Endothelial cell of umbilical vein (primary cell): ENCODE measurements around the gene ITGA7. TPM values are rescaled to one million over a fixed set of nuclear protein-coding genes. Genes with fewer than 3 reads are reported as not detected.

Experiments
- BruUV-seq: library from RNA; stranded (reverse); fragments of 400-500 nt; replicated peaks from 2 replicates; lab custom pipeline; 2021; lab: Mats Ljungman, UMichigan
- CTCF ChIA-PET: fragments of 300-600, 350-600 bp; sonication (Branson Sonifier 250); formaldehyde crosslinking; loops from one replicate; lab custom pipeline; 2021; ENCODE audit warnings: antibody characterized with exemption, inconsistent platforms; lab: Charles Lee
- POLR2A ChIA-PET: fragments of 300-600, 350-600 bp; sonication (Branson Sonifier 250); formaldehyde crosslinking; loops from one replicate; lab custom pipeline; 2021; ENCODE audit warnings: antibody characterized with exemption, inconsistent platforms; lab: Charles Lee
- DNase-seq: peaks from one replicate; pipeline ENCODE4 v3.0.0-alpha.2; 2011; ENCODE audit warnings: low read depth, low spot score
- FAIRE-seq: peaks from 2 replicates; lab custom pipeline; 2011; peaks lifted over from hg19 to GRCh38; lab: Jason Lieb, UNC
- H2AFZ ChIP-seq: 2 replicates; pipeline ENCODE4 v1.6.0; 2012; ENCODE audit warnings: low read depth, low read length, control low read depth, inconsistent platforms
- H3K27ac ChIP-seq: 2 replicates; pipeline ENCODE4 v1.5.1; 2011; ENCODE audit warnings: low read depth, mild to moderate bottlenecking, control low read depth, low read length, moderate library complexity; ENCODE audit not compliant: insufficient read depth
- H3K27me3 ChIP-seq, 2 experiments: 2 replicates each; pipeline versions ENCODE4 v1.6.0 to v1.6.1; 2011; ENCODE audit warnings: low read length in 2 of 2, mixed read lengths in 1 of 2; ENCODE audit not compliant: control insufficient read depth in 2 of 2, insufficient read depth in 2 of 2
- H3K36me3 ChIP-seq, 2 experiments: 2 replicates in 1 of 2; 3 replicates in 1 of 2; pipeline ENCODE4 v1.5.1; 2011; ENCODE audit warnings: low read length in 2 of 2, mild to moderate bottlenecking in 1 of 2, moderate library complexity in 1 of 2; ENCODE audit not compliant: control insufficient read depth in 2 of 2, insufficient read depth in 2 of 2; ENCODE audit errors: extremely low read depth in 1 of 2
- H3K4me1 ChIP-seq: 3 replicates; pipeline ENCODE4 v1.5.1; 2011; ENCODE audit warnings: mild to moderate bottlenecking, low read length; ENCODE audit not compliant: control insufficient read depth, insufficient read depth; ENCODE audit errors: extremely low read depth
- H3K4me2 ChIP-seq: 2 replicates; pipeline ENCODE4 v1.6.1; 2011; ENCODE audit warnings: low read length, control low read depth, mixed read lengths; ENCODE audit not compliant: insufficient read depth
- H3K4me3 ChIP-seq, 3 experiments: fragments of 200-600 bp in 1 of 3; sonication (generic), shearing (Covaris generic) in 1 of 3; replicated peaks in 1 of 3; 2 replicates each; pipeline ENCODE4 v1.5.1; 2011 to 2016; ENCODE audit warnings: control low read depth in 3 of 3, low read length in 3 of 3, mild to moderate bottlenecking in 2 of 3, inconsistent platforms in 1 of 3, low read depth in 1 of 3, moderate library complexity in 1 of 3; ENCODE audit not compliant: insufficient read depth in 1 of 3
- H3K79me2 ChIP-seq: 2 replicates; pipeline ENCODE4 v1.6.0; 2012; ENCODE audit warnings: low read length, inconsistent platforms; ENCODE audit not compliant: control insufficient read depth, insufficient read depth
- H3K9ac ChIP-seq: replicated peaks from 2 replicates; pipeline ENCODE3; 2011; ENCODE audit warnings: low read length, control low read depth; ENCODE audit not compliant: insufficient read depth; ENCODE audit errors: extremely low read depth
- H3K9me1 ChIP-seq: replicated peaks from 3 replicates; pipeline ENCODE4 v1.6.0; 2011; ENCODE audit warnings: mild to moderate bottlenecking, low read length; ENCODE audit not compliant: control insufficient read depth, insufficient read depth; ENCODE audit errors: extremely low read depth
- H3K9me3 ChIP-seq: replicated peaks from 2 replicates; pipeline ENCODE4 v1.5.1; 2012; ENCODE audit warnings: low read length, inconsistent platforms; ENCODE audit not compliant: control insufficient read depth, insufficient read depth
- H4K20me1 ChIP-seq: replicated peaks from 2 replicates; pipeline ENCODE3; 2011; ENCODE audit warnings: mild to moderate bottlenecking, low read length; ENCODE audit not compliant: control insufficient read depth, insufficient read depth; ENCODE audit errors: extremely low read depth
- EZH2 ChIP-seq: IDR thresholded peaks from 2 replicates; pipeline ENCODE4 v1.6.1; 2012; ENCODE audit warnings: borderline replicate concordance, low read depth, mild to moderate bottlenecking, moderate library complexity, low read length, inconsistent platforms; ENCODE audit not compliant: severe bottlenecking
- FOS ChIP-seq: IDR thresholded peaks from 2 replicates; pipeline ENCODE4 v1.6.1; 2011; ENCODE audit warnings: mild to moderate bottlenecking, low read length, moderate library complexity, borderline replicate concordance; ENCODE audit not compliant: insufficient read depth
- GATA2 ChIP-seq: IDR thresholded peaks from 2 replicates; pipeline ENCODE4 v1.7.0; 2011; ENCODE audit warnings: low read depth, mild to moderate bottlenecking, moderate library complexity, mixed read lengths, low read length; ENCODE audit not compliant: insufficient read length, insufficient read depth
- JUN ChIP-seq: IDR thresholded peaks from 2 replicates; pipeline ENCODE4 v1.6.1; 2011; ENCODE audit warnings: borderline replicate concordance, low read depth; ENCODE audit not compliant: insufficient read length, insufficient read depth
- MYC ChIP-seq: IDR thresholded peaks from one replicate; pipeline ENCODE4 v1.6.1; 2011; ENCODE audit warnings: mild to moderate bottlenecking, low read depth, low read length
- POLR2A ChIP-seq: IDR thresholded peaks from 2 replicates; pipeline ENCODE4 v1.6.1; 2012; ENCODE audit warnings: low read depth, mild to moderate bottlenecking, control low read depth, low read length
- POLR2AphosphoS5 ChIP-seq: IDR thresholded peaks from 2 replicates; pipeline ENCODE4 v1.6.1; 2012; ENCODE audit warnings: low read depth, mild to moderate bottlenecking, control low read depth, low read length, moderate library complexity; ENCODE audit not compliant: insufficient read depth
- dilution Hi-C: fragments of 300-500 bp; cut with MboI; formaldehyde crosslinking; loops from one replicate; pipeline ENCODE4 v1.15.0; 2019; ENCODE audit warnings: low sequenced_read_pairs; ENCODE audit not compliant: extremely low pct_ligation_motif_present
- intact Hi-C: fragments of 100-400 bp; cut with micrococcal nuclease; formaldehyde crosslinking; loops from one replicate; pipeline ENCODE4 v1.10.0; 2022
- polyA plus RNA-seq, 4 experiments: library from polyadenylated mRNA; depleted of rRNA in 3 of 4; stranded (reverse) in 3 of 4; unstranded in 1 of 4; fragments of >200 nt; gene quantifications; 2 replicates each; pipeline versions ENCODE4 v1.2.1 to v1.2.3, GENCODE V29; 2011 to 2012; ENCODE audit warnings: missing spikeins in 1 of 4
- total RNA-seq: library from RNA; stranded (reverse); gene quantifications from 2 replicates; pipeline ENCODE4 v1.2.3, GENCODE V29; 2021
- TF ChIP-seq, protein P1 (sequence below), 2 donors: IDR thresholded peaks; 1 replicate in 1 of 2; 2 replicates in 1 of 2; pipeline ENCODE4 v1.5.1; 2011; ENCODE audit warnings: low read length in 2 of 2, mild to moderate bottlenecking in 2 of 2, moderate library complexity in 2 of 2, control low read depth in 1 of 2, inconsistent platforms in 1 of 2, low read depth in 1 of 2; ENCODE audit not compliant: insufficient read depth in 1 of 2; ENCODE audit errors: extremely low read depth in 1 of 2
- TF ChIP-seq, protein P2 (sequence below): IDR thresholded peaks from 2 replicates; pipeline ENCODE4 v1.6.1; 2011; ENCODE audit not compliant: insufficient read depth, insufficient read length

The ITGA7 gene
- total and polyA plus RNA-seq, 2 donors (not counting 3 experiments of a cell fraction or from before 2014, with no cell fraction given) = 0.41 to 0.84 TPM

DNA sequence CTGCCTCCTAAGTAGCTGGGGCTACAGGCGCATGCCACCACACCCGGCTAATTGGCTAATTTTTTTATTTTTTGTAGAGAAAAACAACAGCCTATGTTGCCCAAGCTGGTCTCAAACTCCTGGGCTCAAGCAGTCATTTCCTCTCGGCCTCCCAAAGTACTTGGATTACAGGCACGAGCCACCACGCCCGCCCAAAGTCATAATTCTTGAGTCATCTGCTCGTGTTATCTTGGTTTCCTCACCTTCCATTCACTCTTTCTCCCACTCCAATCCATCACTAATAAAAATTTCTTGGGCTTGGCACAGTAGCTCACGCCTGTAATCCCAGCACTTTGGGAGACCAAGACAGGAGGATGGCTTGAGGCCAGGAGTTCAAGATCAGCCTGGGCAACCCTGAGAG, 32.0 kb downstream of the ITGA7 start:
- H4K20me1 ChIP-seq = no peaks in the 10 kb centered on the region
- dilution Hi-C loops = no loop called here
- H3K4me2 ChIP-seq = no peak overlapping the region
- H3K4me3 ChIP-seq = no peak overlapping the region
- DNase-seq (no peak), FAIRE-seq (no peak)
- BruUV-seq = no TSS peak
- H2AFZ ChIP-seq = no peak overlapping the region
- H3K4me1 ChIP-seq = no peaks in the 10 kb centered on the region
- intact Hi-C loops = no loop called here
- ChIA-PET CTCF (interaction anchor here (1.7 to 1.8 kb wide), 2 partner anchors 20 to 45 kb away, joined by 3 to 7 read pairs; no protein-coding TSS in a partner anchor), POLR2A (interaction anchor here (0.6 kb wide), 1 partner anchor 325 kb away, joined by 5 read pairs; no protein-coding TSS in a partner anchor)
- TF ChIP-seq POLR2A (no peak), EZH2 (no peak), JUN (no peak), FOS (no peak), GATA2 (no peak), MYC (no peak), POLR2AphosphoS5 (no peak)
- TF ChIP-seq, protein P1, sequence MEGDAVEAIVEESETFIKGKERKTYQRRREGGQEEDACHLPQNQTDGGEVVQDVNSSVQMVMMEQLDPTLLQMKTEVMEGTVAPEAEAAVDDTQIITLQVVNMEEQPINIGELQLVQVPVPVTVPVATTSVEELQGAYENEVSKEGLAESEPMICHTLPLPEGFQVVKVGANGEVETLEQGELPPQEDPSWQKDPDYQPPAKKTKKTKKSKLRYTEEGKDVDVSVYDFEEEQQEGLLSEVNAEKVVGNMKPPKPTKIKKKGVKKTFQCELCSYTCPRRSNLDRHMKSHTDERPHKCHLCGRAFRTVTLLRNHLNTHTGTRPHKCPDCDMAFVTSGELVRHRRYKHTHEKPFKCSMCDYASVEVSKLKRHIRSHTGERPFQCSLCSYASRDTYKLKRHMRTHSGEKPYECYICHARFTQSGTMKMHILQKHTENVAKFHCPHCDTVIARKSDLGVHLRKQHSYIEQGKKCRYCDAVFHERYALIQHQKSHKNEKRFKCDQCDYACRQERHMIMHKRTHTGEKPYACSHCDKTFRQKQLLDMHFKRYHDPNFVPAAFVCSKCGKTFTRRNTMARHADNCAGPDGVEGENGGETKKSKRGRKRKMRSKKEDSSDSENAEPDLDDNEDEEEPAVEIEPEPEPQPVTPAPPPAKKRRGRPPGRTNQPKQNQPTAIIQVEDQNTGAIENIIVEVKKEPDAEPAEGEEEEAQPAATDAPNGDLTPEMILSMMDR (IDR thresholded peaks at IDR 0.05; ENCODE audit: extremely low read depth in 1 of 2, insufficient read depth in 1 of 2, low read depth in 1 of 2, low read length in 2 of 2) = no peak
- TF ChIP-seq, protein P2, sequence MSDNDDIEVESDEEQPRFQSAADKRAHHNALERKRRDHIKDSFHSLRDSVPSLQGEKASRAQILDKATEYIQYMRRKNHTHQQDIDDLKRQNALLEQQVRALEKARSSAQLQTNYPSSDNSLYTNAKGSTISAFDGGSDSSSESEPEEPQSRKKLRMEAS = no peak
- no peak overlapping the region for H3K27ac ChIP-seq
- H3K36me3 ChIP-seq = no peaks in the 10 kb centered on the region
- H3K9ac ChIP-seq = no peak overlapping the region
- H3K9me1 ChIP-seq = no peaks in the 10 kb centered on the region
- no peaks in the 10 kb centered on the region for H3K79me2 ChIP-seq
- H3K9me3 ChIP-seq = no peaks in the 10 kb centered on the region
- H3K27me3 ChIP-seq = peaks cover 0 to 9% of the 10 kb centered on the region in 2 experiments
